ENCODE results near the gene CRB2.

GRCh38 chr9:123407217-123407851 is 51.3 kb downstream of the CRB2 start:
- TF ChIP-seq CREB5 (CRISPR knock-in tag; IDR thresholded peaks at IDR 0.05; ENCODE audit: low read depth) (no peak), PPARA (CRISPR knock-in tag; IDR thresholded peaks at IDR 0.05; ENCODE audit: borderline replicate concordance) (no peak), ISL1 (CRISPR knock-in tag; IDR thresholded peaks at IDR 0.05) (no peak), PATZ1 (CRISPR knock-in tag; IDR thresholded peaks at IDR 0.05; ENCODE audit: borderline replicate concordance) (no peak), POU6F1 (CRISPR knock-in tag; IDR thresholded peaks at IDR 0.05; ENCODE audit: borderline replicate concordance, low read depth) (no peak)
